ENCODE data around the gene ATP2A2. TPM values are rescaled to one million over a fixed set of nuclear protein-coding genes. Genes with fewer than 3 reads are reported as not detected.

Gene ATP2A2
- 502 and 749 TPM in 2 replicates for total RNA-seq

GRCh38 chr12:110280779-110281548, at the start of gene ATP2A2:
TSS of gene ATP2A2 (plus strand) at chr12:110281247. CDS start at chr12:110281790, 543 bp downstream.

Small RNA genes within 50 kb of the gene (small RNA-seq; reads per million reads assigned to genes)
- not detected for gene RN7SL769P

Other genes with a start within 250 kb of the ATP2A2 start
- 3.0 and 5.5 TPM in 2 replicates for gene C12orf76, start 232.7 kb upstream of the ATP2A2 start, total RNA-seq
- 19.8 and 24.8 TPM in 2 replicates for gene IFT81, start 156.9 kb upstream of the ATP2A2 start, total RNA-seq
- 31.1 and 37.2 TPM in 2 replicates for gene ANAPC7, start 122.5 kb downstream of the ATP2A2 start, total RNA-seq
- gene ARPC3, start 169.1 kb downstream of the ATP2A2 start, total RNA-seq: 134 and 170 TPM in 2 replicates
- 5.7 and 6.7 TPM in 2 replicates for gene GPN3, start 187.0 kb downstream of the ATP2A2 start, total RNA-seq
- 5.7 and 6.5 TPM in 2 replicates for gene FAM216A, start 187.6 kb downstream of the ATP2A2 start, total RNA-seq
- gene VPS29, start 220.9 kb downstream of the ATP2A2 start, total RNA-seq: 46.2 and 56.2 TPM in 2 replicates
- 0.65 and 0.97 TPM in 2 replicates for gene RAD9B, start 221.1 kb downstream of the ATP2A2 start, total RNA-seq